Kidney (tissue), 14 donors: ENCODE data around the gene VPS8. TPM values are rescaled to one million over a fixed set of nuclear protein-coding genes. Genes with fewer than 3 reads are reported as not detected.

ENCODE experiments used
- DNase-seq, 5 donors: peaks; one replicate each; pipeline ENCODE4 v3.0.0-alpha.2; 2013 to 2020
- FAIRE-seq: peaks from 2 replicates; lab custom pipeline; 2012; peaks lifted over from hg19 to GRCh38; lab: Jason Lieb, UNC
- H3K27ac ChIP-seq, 2 donors: one replicate each; pipeline ENCODE4 v1.7.0; 2013; ENCODE audit warnings: low read depth in 2 of 2, low read length in 2 of 2, inconsistent platforms in 1 of 2
- H3K27me3 ChIP-seq: one replicate; pipeline ENCODE4 v1.7.1; 2013; ENCODE audit warnings: low read length, inconsistent platforms; ENCODE audit not compliant: control insufficient read depth, insufficient read depth
- H3K36me3 ChIP-seq, 3 donors: one replicate each; pipeline versions ENCODE4 v1.7.0 to v1.7.1; 2013; ENCODE audit warnings: low read length in 3 of 3, control low read depth in 1 of 3, inconsistent platforms in 1 of 3; ENCODE audit not compliant: insufficient read depth in 3 of 3, control insufficient read depth in 2 of 3
- H3K4me1 ChIP-seq, 3 donors: one replicate each; pipeline versions ENCODE4 v1.7.0 to v1.7.1; 2013; ENCODE audit warnings: low read length in 3 of 3, inconsistent platforms in 1 of 3, low read depth in 1 of 3; ENCODE audit not compliant: control insufficient read depth in 2 of 3, insufficient read depth in 2 of 3
- H3K4me3 ChIP-seq, 3 donors: one replicate each; pipeline versions ENCODE4 v1.7.0 to v1.8.1; 2013; ENCODE audit warnings: low read length in 3 of 3, control low read depth in 1 of 3, inconsistent platforms in 1 of 3
- H3K9ac ChIP-seq, 3 donors: one replicate each; pipeline versions ENCODE4 v1.7.0 to v1.7.1; 2013; ENCODE audit warnings: low read length in 3 of 3, control low read depth in 1 of 3, inconsistent platforms in 1 of 3
- H3K9me3 ChIP-seq, 3 donors: one replicate each; pipeline versions ENCODE4 v1.7.0 to v1.7.1; 2013; ENCODE audit warnings: low read length in 3 of 3, control low read depth in 1 of 3, inconsistent platforms in 1 of 3; ENCODE audit not compliant: control insufficient read depth in 2 of 3, insufficient read depth in 1 of 3
- intact Hi-C: fragments of 100-400 bp; cut with DNase I; formaldehyde crosslinking; loops from one replicate; pipeline ENCODE4 v1.11.1; 2022
- polyA plus RNA-seq: library from polyadenylated mRNA; stranded (reverse); fragments of 350-450 nt; fragmentation: Illumina TruSeq; extraction: RNeasy Lipid Tissue Mini Kit (QIAGEN cat#74804); gene quantifications from one replicate; pipeline ENCODE4 v1.2.3, GENCODE V29; 2014; ENCODE audit warnings: low read depth, low replicate concordance; ENCODE audit not compliant: insufficient read depth
- total RNA-seq: library from RNA; stranded (reverse); fragmentation: NEBNext Ultra II Directional; extraction: Animal tissue kit (Norgen Biotek cat#: 25700); gene quantifications from one replicate; pipeline ENCODE4 v1.2.1, GENCODE V29; 2021
- TF ChIP-seq, protein P1 (sequence below): IDR thresholded peaks from 3 replicates; pipeline ENCODE4 v1.5.1; 2012; ENCODE audit warnings: mild to moderate bottlenecking, moderate library complexity, borderline replicate concordance; ENCODE audit not compliant: insufficient read depth; ENCODE audit errors: extremely low read depth
- donor health status: control.
- donor health status: control.
- donor health status: control.
- donor health status: control.
- donor health status: control.
- donor health status: DM: yes; HTN: yes; CAD: no.
- donor health status: Normal renal cell carcinoma (clear cell type).

Gene VPS8
- total and polyA plus RNA-seq, 2 donors from 2014 or later: 10.8 to 55.0 TPM

DNA sequence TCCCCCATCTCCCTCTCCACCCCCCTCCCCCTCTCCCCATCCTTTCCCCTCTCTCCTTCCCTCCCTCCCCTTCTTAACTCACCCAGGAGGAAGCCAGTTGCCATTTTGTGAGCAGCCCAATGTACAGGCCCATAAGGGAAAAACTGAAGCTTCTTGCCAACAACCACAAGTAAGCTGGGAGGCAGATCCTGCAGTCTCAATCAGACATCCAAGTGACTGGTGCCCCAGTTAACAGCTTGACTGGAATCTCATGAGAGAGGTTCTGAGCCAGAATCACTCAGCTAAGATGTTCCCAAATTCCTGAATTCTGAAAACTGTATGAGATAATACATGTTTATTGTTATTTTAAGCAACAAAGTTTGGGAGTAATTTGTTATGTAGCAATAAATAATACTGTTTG lies 250.2 kb downstream of the VPS8 start:
- peaks cover 0 to 4% (median 0%) of the 10 kb centered on the region in 3 donors for H3K9me3 ChIP-seq
- TF ChIP-seq, protein P1, sequence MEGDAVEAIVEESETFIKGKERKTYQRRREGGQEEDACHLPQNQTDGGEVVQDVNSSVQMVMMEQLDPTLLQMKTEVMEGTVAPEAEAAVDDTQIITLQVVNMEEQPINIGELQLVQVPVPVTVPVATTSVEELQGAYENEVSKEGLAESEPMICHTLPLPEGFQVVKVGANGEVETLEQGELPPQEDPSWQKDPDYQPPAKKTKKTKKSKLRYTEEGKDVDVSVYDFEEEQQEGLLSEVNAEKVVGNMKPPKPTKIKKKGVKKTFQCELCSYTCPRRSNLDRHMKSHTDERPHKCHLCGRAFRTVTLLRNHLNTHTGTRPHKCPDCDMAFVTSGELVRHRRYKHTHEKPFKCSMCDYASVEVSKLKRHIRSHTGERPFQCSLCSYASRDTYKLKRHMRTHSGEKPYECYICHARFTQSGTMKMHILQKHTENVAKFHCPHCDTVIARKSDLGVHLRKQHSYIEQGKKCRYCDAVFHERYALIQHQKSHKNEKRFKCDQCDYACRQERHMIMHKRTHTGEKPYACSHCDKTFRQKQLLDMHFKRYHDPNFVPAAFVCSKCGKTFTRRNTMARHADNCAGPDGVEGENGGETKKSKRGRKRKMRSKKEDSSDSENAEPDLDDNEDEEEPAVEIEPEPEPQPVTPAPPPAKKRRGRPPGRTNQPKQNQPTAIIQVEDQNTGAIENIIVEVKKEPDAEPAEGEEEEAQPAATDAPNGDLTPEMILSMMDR: no peak
- no peak overlapping the region for H3K9ac ChIP-seq
- FAIRE-seq (no peak), DNase-seq (no peak)
- H3K27me3 ChIP-seq: no peaks in the 10 kb centered on the region
- intact Hi-C loops: no loop called here
- H3K4me3 ChIP-seq: no peak overlapping the region
- H3K27ac ChIP-seq: no peak overlapping the region
- no peaks in the 10 kb centered on the region for H3K36me3 ChIP-seq
- no peaks in the 10 kb centered on the region for H3K4me1 ChIP-seq

GRCh38 chr3:185063431-185063830 lies 251.5 kb downstream of the VPS8 start:
- Histone ChIP-seq H3K36me3 (no peaks in the 10 kb centered on the region), H3K4me3 (no peak overlapping the region), H3K9me3 (no peaks in the 10 kb centered on the region), H3K4me1 (no peaks in the 10 kb centered on the region), H3K9ac (no peak overlapping the region), H3K27me3 (no peaks in the 10 kb centered on the region), H3K27ac (no peak overlapping the region)
- TF ChIP-seq, protein P1: no peak
- intact Hi-C loops: no loop called here
- DNase-seq (no peak), FAIRE-seq (no peak)

DNA sequence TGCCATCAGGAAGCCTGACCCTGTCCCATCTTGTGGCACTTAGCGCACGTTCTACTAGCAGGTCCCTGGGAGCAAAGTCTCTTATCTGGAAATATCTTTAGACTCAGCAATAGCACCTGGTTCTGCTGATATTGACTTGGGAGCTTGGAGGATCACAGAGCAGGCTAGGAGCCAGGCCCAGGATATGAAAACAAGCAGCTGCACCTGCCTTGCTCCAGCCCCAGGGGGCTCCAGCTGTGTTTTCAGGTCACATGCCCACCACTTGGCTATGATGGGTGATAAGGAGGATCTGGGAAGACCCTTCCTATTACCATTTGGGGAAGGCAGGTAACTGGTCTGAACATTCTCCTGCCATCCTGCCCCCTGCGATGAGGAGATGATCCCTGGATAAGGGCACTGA lies 253.1 kb downstream of the VPS8 start:
- FAIRE-seq: no peak
- DNase-seq: peak in 1 of 5 donors; percentile 6

More for the DNA sequence above, 253.1 kb downstream of the VPS8 start:
- H3K27ac ChIP-seq: no peak overlapping the region
- TF ChIP-seq, protein P1: no peak
- no peaks in the 10 kb centered on the region for H3K27me3 ChIP-seq
- H3K9ac ChIP-seq: no peak overlapping the region
- no peaks in the 10 kb centered on the region for H3K36me3 ChIP-seq
- H3K4me1 ChIP-seq: no peaks in the 10 kb centered on the region
- H3K9me3 ChIP-seq: no peaks in the 10 kb centered on the region
- no peak overlapping the region for H3K4me3 ChIP-seq
- intact Hi-C loops: no loop called here
